Stimulated activated CD8-positive, alpha-beta memory T cell treated with anti-CD3 and anti-CD28 coated beads, Interleukin-15, amount 100 ng/mL, for 4 hours (primary cell): ENCODE measurements around the gene KLHL14.
"Not testable (repeated sequence)": the region's sequence is repeated elsewhere in the genome, so short reads cannot be mapped to it uniquely, and the experiment has no call there.

Source experiments
- DNase-seq, 2 donors: peaks; one replicate each; pipeline ENCODE4 v3.0.0-alpha.2; 2020; ENCODE audit warnings: low read depth in 2 of 2

The KLHL14 gene

GRCh38 chr18:32722279-32722678 is 50.5 kb downstream of the KLHL14 start:
- no peak for DNase-seq

- no peak for DNase-seq
Observed at GRCh38 chr18:32717126-32717525, 55.7 kb downstream of the KLHL14 start.

- DNase-seq: no peak
Observed at GRCh38 chr18:32714571-32715148, 58.2 kb downstream of the KLHL14 start.

GRCh38 chr18:32712860-32713259 is 60.0 kb downstream of the KLHL14 start:
- DNase-seq: no peak

GRCh38 chr18:32711862-32712261 is 61.0 kb downstream of the KLHL14 start:
- DNase-seq: no peak

- DNase-seq: no peak
Observed at GRCh38 chr18:32707586-32707985, 65.2 kb downstream of the KLHL14 start.

GRCh38 chr18:32707147-32707546 is 65.7 kb downstream of the KLHL14 start:
- no peak for DNase-seq

GRCh38 chr18:32701313-32701712 is 71.5 kb downstream of the KLHL14 start:
- DNase-seq: no peak

- DNase-seq: no peak
Observed at GRCh38 chr18:32698153-32698552, 74.7 kb downstream of the KLHL14 start.

- no peak for DNase-seq
Observed at GRCh38 chr18:32696376-32696775, 76.4 kb downstream of the KLHL14 start.

GRCh38 chr18:32695534-32695933 is 77.3 kb downstream of the KLHL14 start:
- no peak for DNase-seq

- DNase-seq: no peak
Observed at GRCh38 chr18:32688821-32689220, 84.0 kb downstream of the KLHL14 start.

- no peak for DNase-seq
Observed at GRCh38 chr18:32684940-32685339, 87.9 kb downstream of the KLHL14 start.

- DNase-seq: no peak
Observed at GRCh38 chr18:32684096-32684495, 88.7 kb downstream of the KLHL14 start.

GRCh38 chr18:32683044-32683443 is 89.8 kb downstream of the KLHL14 start:
- no peak for DNase-seq

GRCh38 chr18:32677578-32677977 is 95.2 kb downstream of the KLHL14 start:
- DNase-seq: no peak

GRCh38 chr18:32674491-32674890 is 98.3 kb downstream of the KLHL14 start:
- no peak for DNase-seq

- no peak for DNase-seq
Observed at GRCh38 chr18:32672398-32672797, 100.4 kb downstream of the KLHL14 start.

GRCh38 chr18:32670727-32671126 is 102.1 kb downstream of the KLHL14 start:
- no peak for DNase-seq

- no peak for DNase-seq
Observed at GRCh38 chr18:32669549-32670165, 103.2 kb downstream of the KLHL14 start.

- DNase-seq: no peak
Observed at GRCh38 chr18:32668956-32669355, 103.9 kb downstream of the KLHL14 start.

GRCh38 chr18:32661486-32662299 is 111.1 kb downstream of the KLHL14 start:
- no peak for DNase-seq

- DNase-seq: not testable (repeated sequence)
Observed at GRCh38 chr18:32654507-32654906, 118.3 kb downstream of the KLHL14 start.
